RWPE2 (cell line): ENCODE measurements around the gene FXN.

Experiments used
- ATAC-seq: fragments of 200-7000 bp; cut with Tn5 transposase; 3 replicates; pipeline ENCODE4 v1.9.1; 2021; ENCODE audit warnings: low read depth
- DNase-seq: peaks from one replicate; pipeline ENCODE4 v3.0.0-alpha.2; 2020; ENCODE audit warnings: low spot score
- H3K27ac ChIP-seq: fragments of 450-650 bp; 2 replicates; pipeline ENCODE4 v1.5.1; 2017; ENCODE audit warnings: mild to moderate bottlenecking; ENCODE audit not compliant: poor library complexity, severe bottlenecking
- H3K27me3 ChIP-seq: fragments of 250-450 bp; sonication (Bioruptor Pico); 2 replicates; pipeline ENCODE4 v1.5.1; 2021; ENCODE audit warnings: mild to moderate bottlenecking, moderate library complexity; ENCODE audit not compliant: insufficient read depth, poor library complexity, severe bottlenecking
- H3K36me3 ChIP-seq: fragments of 250-450 bp; sonication (Bioruptor Pico); 2 replicates; pipeline ENCODE4 v1.5.1; 2020; ENCODE audit warnings: low read depth, mild to moderate bottlenecking, moderate library complexity
- H3K4me1 ChIP-seq: fragments of 250-450 bp; sonication (Bioruptor Pico); 2 replicates; pipeline ENCODE4 v1.5.1; 2021; ENCODE audit warnings: mild to moderate bottlenecking, moderate library complexity; ENCODE audit not compliant: insufficient read depth, poor library complexity, severe bottlenecking
- H3K4me3 ChIP-seq: fragments of 250-450 bp; sonication (Bioruptor Pico); 2 replicates; pipeline ENCODE4 v1.5.1; 2021; ENCODE audit warnings: mild to moderate bottlenecking, moderate library complexity; ENCODE audit not compliant: severe bottlenecking
- H3K9me3 ChIP-seq: fragments of 250-450 bp; sonication (Bioruptor Pico); 2 replicates; pipeline ENCODE4 v1.5.1; 2021; ENCODE audit warnings: mild to moderate bottlenecking, moderate library complexity; ENCODE audit not compliant: severe bottlenecking
- CTCF ChIP-seq: fragments of 450-650 bp; IDR thresholded peaks from one replicate; pipeline ENCODE4 v1.5.1; 2017; ENCODE audit warnings: mild to moderate bottlenecking, moderate library complexity; ENCODE audit not compliant: poor library complexity, severe bottlenecking

FXN gene

GRCh38 chr9:69137311-69137710, 101.8 kb downstream of the FXN start:
- H3K27ac ChIP-seq: no peak overlapping the region
- DNase-seq: no peak
- H3K4me3 ChIP-seq: no peak overlapping the region
- H3K4me1 ChIP-seq: peaks cover 17% of the 10 kb centered on the region
- TF ChIP-seq CTCF: no peak
- no peaks in the 10 kb centered on the region for H3K36me3 ChIP-seq
- no peaks in the 10 kb centered on the region for H3K27me3 ChIP-seq
- no peak for ATAC-seq
- no peaks in the 10 kb centered on the region for H3K9me3 ChIP-seq

DNA sequence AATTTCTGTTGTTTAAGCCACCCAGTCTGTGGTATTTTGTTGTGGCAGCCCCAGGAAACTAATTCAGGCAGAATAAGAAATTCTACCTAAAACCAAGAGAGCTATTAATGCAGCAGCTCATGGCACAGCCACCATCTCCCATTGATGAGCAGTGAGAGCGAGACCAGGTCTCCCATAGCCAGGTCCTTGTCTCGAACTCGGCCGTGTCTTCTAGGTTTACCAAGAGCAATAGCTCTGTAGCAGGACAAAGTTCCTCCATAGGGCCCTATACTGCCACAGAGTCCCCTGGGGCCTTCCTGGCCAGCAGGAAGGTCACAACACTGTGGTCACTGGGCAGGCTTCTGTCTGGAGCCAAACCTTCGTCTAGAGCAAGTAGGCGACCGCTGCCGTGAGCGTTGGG, 104.0 kb downstream of the FXN start:
- DNase-seq (no peak), ATAC-seq (no peak)
- H3K4me3 ChIP-seq: no peak overlapping the region
- no peaks in the 10 kb centered on the region for H3K36me3 ChIP-seq
- no peak overlapping the region for H3K27ac ChIP-seq
- H3K9me3 ChIP-seq: no peaks in the 10 kb centered on the region
- no peak for TF ChIP-seq CTCF
- H3K4me1 ChIP-seq: peaks cover 23% of the 10 kb centered on the region
- H3K27me3 ChIP-seq: no peaks in the 10 kb centered on the region

DNA sequence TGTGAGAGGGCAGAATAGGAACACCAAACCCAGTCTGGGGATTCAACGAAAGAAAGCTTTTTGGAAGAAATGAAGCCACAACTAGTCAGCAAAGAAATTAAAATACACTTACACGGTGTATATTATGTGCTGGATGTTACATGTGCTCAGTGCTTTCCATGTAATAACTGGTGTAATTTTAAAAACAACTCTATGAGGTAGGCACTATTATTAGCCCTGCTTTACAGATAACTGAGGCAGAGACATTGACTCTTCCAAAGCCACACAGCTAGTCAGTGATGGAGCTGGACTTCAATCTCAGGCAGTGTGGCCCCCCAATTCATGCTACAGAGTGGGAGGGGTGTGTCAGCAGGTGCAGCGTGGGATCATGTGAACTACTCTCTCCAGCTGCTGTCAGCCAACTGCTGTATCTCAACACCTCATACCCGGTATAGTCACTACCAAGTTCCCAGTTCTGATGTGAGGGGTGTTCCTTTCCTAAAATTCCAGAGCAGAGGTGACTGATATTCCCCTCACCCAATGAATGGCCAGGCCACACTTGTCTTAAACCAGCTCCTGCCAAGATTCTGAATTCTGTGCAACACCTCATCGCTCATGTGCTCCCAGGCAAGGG, 104.7 kb downstream of the FXN start:
- TF ChIP-seq CTCF: no peak
- no peak overlapping the region for H3K27ac ChIP-seq
- H3K4me3 ChIP-seq: no peak overlapping the region
- H3K4me1 ChIP-seq: peaks cover 23% of the 10 kb centered on the region
- no peaks in the 10 kb centered on the region for H3K36me3 ChIP-seq
- ATAC-seq (no peak), DNase-seq (no peak)
- H3K27me3 ChIP-seq: no peaks in the 10 kb centered on the region
- H3K9me3 ChIP-seq: no peaks in the 10 kb centered on the region

DNA sequence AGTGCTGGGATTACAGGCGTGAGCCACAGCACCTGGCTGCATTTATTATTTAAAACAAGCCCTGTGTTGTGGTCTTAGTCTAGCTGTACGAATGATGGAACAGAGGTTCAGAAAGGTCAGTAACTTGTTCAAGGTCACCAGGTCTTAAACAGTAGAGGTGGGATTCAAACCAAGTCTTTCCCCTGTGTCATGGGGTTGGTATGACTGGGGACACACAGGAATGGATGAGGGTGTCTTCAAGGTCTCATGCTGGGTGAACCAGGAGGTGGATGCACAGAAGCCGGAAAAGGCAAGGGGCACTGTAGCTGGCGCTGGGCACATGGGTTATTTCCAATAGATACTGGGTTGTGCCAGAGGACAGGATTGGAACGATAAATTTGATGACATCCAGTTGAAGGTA, 106.3 kb downstream of the FXN start:
- H3K9me3 ChIP-seq: no peaks in the 10 kb centered on the region
- no peaks in the 10 kb centered on the region for H3K27me3 ChIP-seq
- H3K36me3 ChIP-seq: no peaks in the 10 kb centered on the region
- TF ChIP-seq CTCF: no peak
- DNase-seq: no peak
- H3K4me1 ChIP-seq: peaks cover 15% of the 10 kb centered on the region
- H3K4me3 ChIP-seq: no peak overlapping the region
- ATAC-seq: no peak; the same call in 2 of the 3 replicates
- H3K27ac ChIP-seq: peak overlapping the region; percentile 27

GRCh38 chr9:69143291-69143690, 107.7 kb downstream of the FXN start:
- ATAC-seq: peak; percentile 19; the same call in 1 of the 3 replicates
- no peak for DNase-seq
- H3K9me3 ChIP-seq: no peaks in the 10 kb centered on the region
- H3K4me3 ChIP-seq: no peak overlapping the region
- H3K36me3 ChIP-seq: no peaks in the 10 kb centered on the region
- peak overlapping the region; percentile 27 for H3K27ac ChIP-seq
- peaks cover 15% of the 10 kb centered on the region for H3K4me1 ChIP-seq
- no peaks in the 10 kb centered on the region for H3K27me3 ChIP-seq
- TF ChIP-seq CTCF: no peak
